H1 (cell line): ENCODE data around the gene LRPPRC. TPM values are rescaled to one million over a fixed set of nuclear protein-coding genes. Genes with fewer than 3 reads are reported as not detected.

ENCODE experiments used
- ATF3 ChIP-seq: IDR thresholded peaks from 2 replicates; pipeline ENCODE4 v1.6.1; 2011; ENCODE audit warnings: low read depth, mild to moderate bottlenecking, low read length; ENCODE audit not compliant: insufficient read depth
- EP300 ChIP-seq, 2 experiments: IDR thresholded peaks; 1 replicate in 1 of 2; 2 replicates in 1 of 2; pipeline ENCODE4 v1.6.1; 2011 to 2012; ENCODE audit warnings: low read depth in 2 of 2, low read length in 2 of 2, mild to moderate bottlenecking in 2 of 2, borderline replicate concordance in 1 of 2, inconsistent platforms in 1 of 2, moderate library complexity in 1 of 2
- polyA plus RNA-seq, 7 experiments: library from polyadenylated mRNA; depleted of rRNA in 3 of 7; stranded (reverse) in 5 of 7; unstranded in 2 of 7; fragments of >200 nt in 5 of 7; fragments of 200-250 nt in 2 of 7; gene quantifications; 1 replicate in 5 of 7; 2 replicates in 1 of 7; 4 replicates in 1 of 7; pipeline versions ENCODE4 v1.2.1 to v1.2.3, GENCODE V29; 2011 to 2013; ENCODE audit warnings: missing spikeins in 2 of 7, mixed read lengths in 2 of 7
- total RNA-seq: library from RNA; stranded (reverse); fragmentation: NEBNext Ultra II Directional; extraction: Animal tissue kit (Norgen Biotek cat#: 25700); gene quantifications from 2 replicates; pipeline ENCODE4 v1.2.1, GENCODE V29; 2021

The LRPPRC gene
- total and polyA plus RNA-seq, 2 of the 8 experiments (the other 6 are each of a cell fraction or from before 2014, with no cell fraction given), result 43.4 to 167 TPM

GRCh38 chr2:43948370-43948769, 47.4 kb downstream of the LRPPRC start (continued):
- TF ChIP-seq EP300 (IDR thresholded peaks at IDR 0.05; ENCODE audit: borderline replicate concordance in 1 of 2, low read depth in 2 of 2, low read length in 2 of 2) (no peak), ATF3 (no peak)
